NCI-H1417 (cell line): ENCODE data around the gene DDR2.
A peak's percentile ranks its signal among the peaks of the same experiment; 100 is the strongest.

Experiments used
- DNase-seq, 3 experiments: peaks; one replicate each; lab custom pipeline; 2025; lab: John Stamatoyannopoulos, UW

The DDR2 gene

GRCh38 chr1:162697140-162697895 is 65.1 kb downstream of the DDR2 start:
- peak in 1 of 3 experiments; percentile 17 for DNase-seq

GRCh38 chr1:162699366-162699765 is 67.1 kb downstream of the DDR2 start:
- no peak for DNase-seq

- DNase-seq: no peak
These were observed 67.9 kb downstream of the DDR2 start for GRCh38 chr1:162700131-162700530.

GRCh38 chr1:162701286-162701685 is 69.0 kb downstream of the DDR2 start:
- DNase-seq: no peak

GRCh38 chr1:162702628-162703027 is 70.4 kb downstream of the DDR2 start:
- no peak for DNase-seq

GRCh38 chr1:162703708-162704107 is 71.4 kb downstream of the DDR2 start:
- DNase-seq: no peak

GRCh38 chr1:162704673-162705424 is 72.6 kb downstream of the DDR2 start:
- DNase-seq: no peak

GRCh38 chr1:162706003-162706402 is 73.7 kb downstream of the DDR2 start:
- DNase-seq: no peak

GRCh38 chr1:162706606-162707005 is 74.3 kb downstream of the DDR2 start:
- DNase-seq: peak in 1 of 3 experiments; percentile 31

GRCh38 chr1:162708286-162708685 is 76.0 kb downstream of the DDR2 start:
- peak in 1 of 3 experiments; percentile 90 for DNase-seq

GRCh38 chr1:162709132-162709860 is 77.0 kb downstream of the DDR2 start:
- no peak for DNase-seq

- no peak for DNase-seq
These were observed 77.6 kb downstream of the DDR2 start for GRCh38 chr1:162709870-162710269.

- no peak for DNase-seq
These were observed 78.1 kb downstream of the DDR2 start for GRCh38 chr1:162710345-162710744.

- no peak for DNase-seq
These were observed 78.7 kb downstream of the DDR2 start for GRCh38 chr1:162710780-162711465.

- no peak for DNase-seq
These were observed 80.2 kb downstream of the DDR2 start for GRCh38 chr1:162712317-162713029.

GRCh38 chr1:162716123-162716522 is 83.9 kb downstream of the DDR2 start:
- no peak for DNase-seq

- DNase-seq: no peak
These were observed 84.3 kb downstream of the DDR2 start for GRCh38 chr1:162716552-162716951.

GRCh38 chr1:162717548-162718184 is 85.4 kb downstream of the DDR2 start:
- DNase-seq: no peak

- DNase-seq: no peak
These were observed 87.4 kb downstream of the DDR2 start for GRCh38 chr1:162719678-162720077.

- no peak for DNase-seq
These were observed 88.7 kb downstream of the DDR2 start for GRCh38 chr1:162720996-162721395.

GRCh38 chr1:162721471-162721870 is 89.2 kb downstream of the DDR2 start:
- no peak for DNase-seq
